SKM-1 treated with dmso at 0.1 percent for 144 hours (cell line): ENCODE measurements around the gene TMEM45B.
"Not testable (repeated sequence)": the region's sequence is repeated elsewhere in the genome, so short reads cannot be mapped to it uniquely, and the experiment has no call there.

Source experiments
- DNase-seq: peaks from one replicate; lab custom pipeline; 2025; ENCODE audit not compliant: unreplicated experiment; lab: John Stamatoyannopoulos, UW

The TMEM45B gene

DNA sequence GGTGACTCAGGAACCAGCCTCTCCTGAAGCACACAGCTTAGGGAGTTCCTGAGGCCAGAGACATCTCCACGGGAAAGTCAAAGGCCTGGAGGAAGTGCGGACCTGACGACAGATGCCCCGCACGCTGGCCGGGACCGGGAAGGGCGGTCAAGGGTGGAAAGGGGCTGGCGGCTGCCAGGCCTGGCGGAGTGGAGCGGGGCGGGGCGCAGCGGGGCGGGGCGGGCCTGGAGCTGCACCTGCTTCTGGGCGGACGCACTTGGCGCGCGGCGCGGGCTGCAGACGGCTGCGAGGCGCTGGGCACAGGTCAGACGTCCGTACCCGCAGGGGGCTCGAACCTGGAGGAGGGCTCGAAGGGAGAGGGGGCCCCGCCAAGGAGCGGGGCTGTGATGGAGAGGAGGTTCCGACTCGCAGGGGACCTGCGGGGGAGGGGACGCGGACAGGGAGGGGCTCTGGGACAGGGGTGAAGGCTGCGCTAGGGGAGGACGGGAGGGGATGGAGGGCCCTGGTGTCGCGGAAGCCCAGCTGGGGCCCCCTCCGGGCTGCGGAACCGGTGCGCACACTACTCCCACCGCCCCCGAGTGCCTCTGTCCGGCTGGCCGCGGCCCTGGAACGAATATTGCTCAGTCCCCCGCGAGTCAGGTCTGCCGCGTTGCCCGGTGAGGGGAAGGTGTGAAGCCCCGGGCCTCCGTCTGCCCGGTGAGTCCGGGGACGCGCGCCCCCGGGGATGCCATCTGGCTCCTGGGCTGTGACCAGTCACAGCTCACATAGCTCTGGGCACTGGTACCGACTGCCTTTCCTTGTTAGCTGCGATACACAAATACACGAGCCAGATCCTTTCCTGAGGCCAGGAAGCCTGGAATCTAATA lies at the start of gene TMEM45B:
TMEM45B (plus strand) TSS at position 253 of the 866 bp plus-strand sequence. CDS start 36,635 bp downstream, outside the sequence.
- no peak for DNase-seq

DNA sequence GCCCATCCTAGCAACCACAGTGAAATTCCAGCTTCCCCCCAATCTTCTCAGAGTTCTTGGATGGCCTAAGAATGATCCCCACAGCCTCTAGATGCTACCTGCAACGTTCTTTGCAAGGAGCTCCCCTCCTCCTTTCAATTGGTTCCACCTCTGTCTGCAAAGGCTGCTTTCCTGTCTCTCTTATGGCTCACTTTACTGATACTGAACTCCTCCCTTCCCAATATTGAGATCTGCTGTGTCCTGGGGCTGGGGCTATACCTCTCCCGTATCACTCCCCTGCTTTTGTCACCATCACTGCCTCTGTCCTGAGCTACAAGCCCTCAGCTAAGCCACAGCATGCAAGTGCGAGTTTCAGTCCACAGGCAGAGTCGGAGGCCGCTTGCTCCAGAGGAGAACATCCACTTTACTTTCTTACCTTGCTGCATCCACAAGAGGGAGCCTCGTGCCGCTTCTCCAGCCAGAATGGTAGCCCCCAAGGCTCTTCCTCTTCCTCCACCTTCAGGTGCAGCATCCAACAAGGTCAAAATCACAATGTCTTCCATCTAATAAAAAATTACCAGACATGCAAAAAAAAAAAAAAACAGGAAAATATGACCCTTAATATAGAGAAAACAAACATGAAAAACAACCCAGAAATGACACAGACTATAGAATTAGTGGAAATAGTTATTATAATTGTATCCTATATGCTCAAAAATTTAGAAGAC lies 48.6 kb upstream of the TMEM45B start:
- peak; percentile 51 for DNase-seq

DNA sequence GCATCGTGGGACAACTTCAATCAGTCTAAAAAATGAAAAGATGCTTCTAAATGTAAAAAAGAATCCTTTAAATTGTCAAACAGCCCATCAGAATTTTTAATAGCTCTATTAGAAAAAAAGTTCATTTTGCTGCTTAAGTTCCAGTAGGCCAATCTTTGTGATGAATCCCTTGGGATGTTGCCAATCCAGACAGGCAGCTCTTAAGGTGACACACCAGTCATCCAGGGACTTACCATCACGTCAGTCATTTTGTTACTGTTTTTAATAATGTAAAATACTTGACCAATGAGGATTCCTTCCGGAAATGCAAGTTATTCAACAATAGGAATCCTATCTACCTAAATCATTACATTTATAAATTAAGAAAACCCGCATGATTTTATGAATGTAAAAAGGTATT lies 47.8 kb upstream of the TMEM45B start:
- no peak for DNase-seq

DNA sequence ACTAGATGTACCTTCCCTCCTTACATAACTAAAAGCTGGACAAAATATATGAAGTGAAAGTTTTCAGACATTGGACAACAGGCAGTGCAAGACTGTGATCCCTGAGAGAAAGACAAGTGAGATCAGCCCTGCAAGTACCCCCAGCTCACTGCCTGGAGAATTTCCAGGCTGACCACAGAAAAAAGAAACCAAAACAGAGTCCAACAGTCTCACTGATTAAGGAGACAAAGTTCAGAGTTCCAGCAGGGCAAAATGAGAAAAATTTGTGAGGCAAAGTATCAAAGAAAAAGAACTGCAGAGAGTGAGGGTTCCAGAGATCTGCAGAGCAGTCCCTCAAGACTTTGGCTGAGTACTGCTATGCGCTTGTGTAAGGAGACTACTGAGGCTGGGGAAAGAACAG lies 47.3 kb upstream of the TMEM45B start:
- no peak for DNase-seq

DNA sequence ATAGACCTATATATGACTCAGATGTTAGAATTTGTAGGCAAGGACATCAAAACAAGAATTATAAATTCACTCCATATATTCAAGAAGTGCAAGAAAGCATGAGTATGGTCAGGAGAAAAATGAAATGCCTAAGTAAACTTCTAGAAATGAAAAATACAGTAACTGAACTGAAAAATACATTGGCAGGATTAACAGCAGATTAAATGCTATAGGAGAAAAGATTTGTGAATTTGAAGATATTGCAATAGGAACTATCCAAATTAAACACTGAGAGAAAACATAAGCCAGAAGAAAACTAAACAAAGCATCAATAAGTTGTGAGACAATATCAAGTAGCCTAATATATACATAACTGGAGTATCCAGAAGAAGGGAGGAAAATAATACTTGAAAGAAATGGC lies 46.6 kb upstream of the TMEM45B start:
- DNase-seq, result no peak

DNA sequence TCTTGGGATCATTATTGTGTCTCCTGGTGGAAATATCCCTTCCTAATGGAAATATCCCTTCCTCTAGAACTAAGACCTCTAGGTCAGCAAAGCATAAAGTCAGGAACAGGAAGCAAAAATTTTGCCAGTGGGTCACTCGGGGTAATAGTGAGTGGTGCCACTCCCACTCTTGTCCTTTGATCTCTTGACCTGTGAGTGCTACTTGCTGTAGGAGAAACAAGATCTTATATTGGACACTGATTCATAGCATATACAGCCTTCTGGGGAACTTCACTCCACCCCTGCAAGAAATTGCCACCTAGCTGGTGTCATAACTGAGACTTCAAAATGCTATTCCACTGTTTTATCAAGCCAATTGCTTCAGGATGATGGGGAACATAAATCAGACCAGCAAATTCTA lies 44.7 kb upstream of the TMEM45B start:
- no peak for DNase-seq

DNA sequence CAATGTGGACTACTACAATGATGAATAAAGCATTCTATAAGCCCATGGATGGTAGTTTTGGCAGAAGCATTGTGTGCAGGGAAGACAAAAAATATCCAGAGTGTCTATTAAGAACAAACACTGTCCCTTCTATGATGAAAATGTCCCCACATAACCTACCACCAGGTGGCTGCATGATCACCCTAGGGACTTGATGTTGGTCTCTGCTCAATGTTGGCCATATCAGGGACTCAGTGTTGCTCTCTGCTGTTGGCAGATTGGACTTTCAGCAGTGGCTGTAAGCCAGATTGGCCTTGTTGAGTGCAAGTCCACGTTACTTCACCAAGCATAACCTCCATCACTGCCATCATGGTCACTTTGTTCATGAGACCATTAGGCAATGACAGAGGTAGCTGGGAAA lies 44.2 kb upstream of the TMEM45B start:
- DNase-seq, result not testable (repeated sequence)

DNA sequence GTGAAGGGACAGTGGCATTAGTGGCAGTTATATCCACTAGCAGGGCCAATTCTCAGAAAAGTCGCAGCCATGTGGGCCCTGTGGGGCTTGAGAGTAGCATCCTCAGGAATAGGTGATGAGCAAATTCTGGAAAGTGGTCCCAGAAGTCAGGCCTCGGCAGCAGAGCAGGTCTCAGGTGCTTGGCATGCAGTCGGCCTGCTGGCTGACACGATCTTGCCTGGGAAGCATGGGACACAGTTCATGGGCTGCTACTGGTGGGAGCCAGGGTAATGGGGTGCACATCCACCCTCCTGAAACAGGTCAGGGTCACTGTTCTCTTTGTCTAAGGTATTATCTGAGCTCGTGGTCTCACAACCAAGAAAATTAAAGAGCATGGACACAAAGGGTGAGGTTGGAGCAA lies 36.8 kb upstream of the TMEM45B start:
- DNase-seq, result no peak

DNA sequence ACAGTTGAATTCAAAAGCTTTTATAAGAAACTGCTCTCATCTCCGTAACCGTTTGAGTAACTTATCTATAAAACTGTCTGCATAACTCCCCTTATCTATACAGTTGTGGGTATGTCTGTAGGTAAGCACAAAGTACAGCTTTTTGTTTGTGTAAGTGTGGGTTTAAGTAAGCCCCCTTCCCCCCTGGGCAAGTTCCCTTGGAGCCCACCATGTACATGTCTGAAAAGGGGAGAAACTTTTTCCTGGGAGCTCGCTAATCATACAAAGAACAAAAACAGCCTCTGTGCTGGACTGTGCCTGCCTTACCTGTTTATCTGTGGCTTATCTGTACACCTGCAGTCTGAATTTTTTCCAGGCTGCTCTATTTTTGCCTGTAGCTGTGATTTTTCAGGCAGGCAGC lies 36.3 kb upstream of the TMEM45B start:
- no peak for DNase-seq

DNA sequence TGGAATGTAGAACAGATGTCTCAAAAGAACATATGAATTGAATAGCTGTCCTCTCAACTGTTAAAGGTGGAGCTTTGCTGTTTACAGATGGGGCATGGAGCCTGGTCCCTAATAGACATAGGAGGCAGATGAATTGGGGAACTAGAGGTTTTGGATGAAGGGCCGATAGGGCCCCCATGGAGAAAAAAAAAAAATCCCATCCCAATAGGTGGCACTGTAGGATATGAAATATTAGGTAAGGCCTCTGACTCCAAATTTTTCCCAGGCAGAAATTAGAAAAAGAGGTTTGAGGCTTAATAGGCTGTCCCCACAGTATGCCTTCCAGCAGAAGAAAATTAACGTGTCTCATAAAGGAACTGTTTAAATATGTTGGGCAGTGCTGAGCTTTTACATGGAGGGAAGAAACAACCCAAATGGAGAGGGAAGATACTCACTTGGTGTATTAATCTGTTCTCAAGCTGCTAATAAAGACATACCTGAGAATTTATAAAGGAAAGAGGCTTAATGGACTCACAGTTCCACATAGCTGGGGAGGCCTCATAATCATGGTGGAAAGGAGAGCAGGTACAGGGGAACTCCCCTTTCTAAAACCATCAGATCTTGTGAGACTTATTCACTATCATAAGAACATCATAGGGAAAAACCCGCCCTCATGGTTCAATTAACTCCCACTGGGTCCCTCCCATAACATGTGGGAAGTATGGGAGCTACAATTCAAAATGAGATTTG lies 30.1 kb upstream of the TMEM45B start:
- DNase-seq, result no peak

DNA sequence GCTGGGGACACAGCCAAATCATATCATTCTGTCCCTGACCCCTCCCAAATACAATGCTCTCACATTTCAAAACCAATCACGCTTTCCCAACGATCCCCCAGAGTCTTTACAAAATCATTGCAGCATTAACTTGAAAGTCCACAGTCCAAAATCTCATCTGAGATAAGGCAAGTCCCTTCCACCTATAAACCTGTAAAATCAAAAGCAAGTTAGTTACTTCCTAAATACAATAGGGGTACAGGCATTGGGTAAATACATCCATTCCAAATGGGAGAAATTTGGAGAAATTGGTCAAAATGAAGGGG lies 29.6 kb upstream of the TMEM45B start:
- not testable (repeated sequence) for DNase-seq

DNA sequence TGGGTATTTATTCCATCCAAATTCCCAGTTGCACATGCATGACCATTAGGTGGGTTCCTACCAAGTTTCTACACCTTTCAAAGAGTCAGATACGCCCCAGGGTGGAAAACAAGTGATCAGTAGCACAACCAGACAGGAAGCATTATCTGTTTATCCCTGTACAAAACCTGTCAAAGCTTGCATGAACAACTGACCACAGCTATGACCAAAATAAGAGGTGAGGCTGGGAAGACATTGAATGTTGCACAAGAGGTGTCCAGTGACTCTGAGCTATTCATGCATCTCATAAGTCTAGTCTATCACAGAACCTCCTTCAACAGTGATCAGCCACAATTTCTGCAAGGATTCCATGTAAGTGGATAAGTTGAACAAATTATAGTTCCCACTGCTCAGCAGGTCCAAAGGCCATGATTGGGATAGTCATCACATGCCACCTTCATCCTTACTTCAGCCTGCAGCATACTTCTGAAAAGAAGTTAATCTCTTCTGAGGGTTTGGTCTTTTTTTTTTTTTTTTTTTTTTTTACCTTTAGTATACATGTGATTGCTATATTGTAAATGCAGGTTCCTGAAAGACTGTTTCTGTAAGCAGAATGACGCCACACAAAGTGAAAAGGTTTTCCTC lies 28.0 kb upstream of the TMEM45B start:
- no peak for DNase-seq

DNA sequence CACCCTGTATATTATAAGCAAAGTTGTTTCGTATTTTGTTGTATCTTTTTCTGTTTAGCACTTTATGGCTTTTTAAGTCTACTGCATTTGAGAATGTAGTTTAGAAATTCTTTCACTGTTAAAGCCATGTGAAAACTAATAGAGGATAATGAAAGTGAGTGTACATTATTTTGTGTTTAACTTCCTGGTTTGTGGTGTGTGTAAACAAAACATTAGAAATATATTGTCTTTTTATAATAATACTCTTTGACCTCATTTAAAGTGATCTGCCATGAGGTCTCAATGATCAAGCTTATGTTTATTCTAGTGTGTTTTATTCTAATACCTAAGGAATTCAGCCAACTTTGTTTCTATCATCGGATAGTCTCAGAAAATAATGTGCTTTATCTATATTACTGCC lies 27.4 kb upstream of the TMEM45B start:
- no peak for DNase-seq

DNA sequence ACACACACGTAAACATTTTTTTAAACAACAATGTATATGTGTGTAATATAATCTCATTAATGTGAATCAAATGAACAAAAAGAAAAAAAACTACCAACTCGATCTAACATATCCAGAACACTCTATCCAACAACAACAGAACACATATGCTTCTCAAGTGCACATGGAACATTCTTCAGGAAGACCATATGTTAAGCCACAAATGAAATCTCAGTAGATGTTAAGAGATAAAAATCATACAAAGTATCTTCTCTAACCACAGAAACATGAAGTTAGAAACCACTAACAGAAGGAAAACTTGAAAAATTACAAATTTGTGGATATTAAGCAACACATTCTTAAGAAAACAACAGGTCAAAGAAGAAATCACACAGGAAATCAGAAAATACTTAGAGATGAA lies 25.5 kb upstream of the TMEM45B start:
- no peak for DNase-seq

DNA sequence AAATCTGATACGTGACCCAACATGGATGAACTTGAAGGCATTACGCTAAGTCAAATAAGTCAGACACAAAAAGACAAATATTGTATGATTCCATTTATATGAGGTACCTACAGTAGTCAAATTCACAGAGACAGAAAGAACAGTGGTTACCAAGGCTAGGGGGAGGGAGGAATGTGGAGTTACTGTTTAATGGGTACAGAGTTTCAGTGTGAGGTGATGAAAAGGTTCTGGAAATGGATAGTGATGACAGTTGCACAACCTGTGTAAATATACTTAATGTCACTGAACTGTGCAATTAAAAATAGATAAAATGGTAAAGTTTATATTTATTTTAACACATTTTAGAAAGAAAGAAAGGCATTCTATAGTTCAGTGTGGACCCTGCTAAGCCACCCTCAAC lies 24.1 kb upstream of the TMEM45B start:
- DNase-seq, result no peak

DNA sequence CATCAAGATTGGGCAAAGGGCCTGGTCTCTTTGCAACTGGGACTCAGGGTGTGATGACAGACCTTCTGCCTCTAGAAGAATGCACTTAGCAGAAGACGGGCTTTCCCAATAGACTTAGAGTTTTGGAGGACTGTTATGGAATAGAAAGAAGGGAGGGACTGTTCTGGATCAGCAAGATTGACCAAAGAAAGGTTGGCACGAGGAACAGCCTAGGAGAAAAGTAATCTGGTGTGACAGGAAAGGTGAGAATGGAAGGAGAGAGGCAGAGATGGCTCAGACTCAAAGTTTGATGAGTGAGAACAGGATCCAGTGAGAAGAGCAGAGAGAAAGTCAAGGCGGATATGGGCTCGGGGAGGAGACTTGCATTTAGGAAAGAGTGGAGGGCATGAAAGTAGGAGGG lies 23.0 kb upstream of the TMEM45B start:
- DNase-seq, result no peak

DNA sequence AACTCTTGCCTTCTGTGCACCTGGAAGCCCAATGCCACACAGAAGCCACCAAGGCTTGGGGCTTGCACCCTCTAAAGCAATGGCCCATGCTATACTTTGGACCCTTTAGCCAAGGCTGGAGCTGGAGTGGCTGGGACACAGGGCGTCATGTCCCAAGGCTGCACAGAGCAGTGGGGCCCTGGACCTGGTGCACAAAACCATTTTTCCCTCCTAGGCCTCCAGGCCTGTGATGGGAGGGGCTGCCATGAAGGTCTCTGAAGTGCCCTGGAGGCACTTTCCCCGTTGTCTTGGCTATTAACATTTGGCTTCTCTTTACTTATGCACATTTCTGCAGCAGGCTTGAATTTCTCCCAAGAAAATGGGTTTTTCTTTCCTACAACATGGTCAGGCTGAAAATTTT lies 20.6 kb upstream of the TMEM45B start:
- no peak for DNase-seq

DNA sequence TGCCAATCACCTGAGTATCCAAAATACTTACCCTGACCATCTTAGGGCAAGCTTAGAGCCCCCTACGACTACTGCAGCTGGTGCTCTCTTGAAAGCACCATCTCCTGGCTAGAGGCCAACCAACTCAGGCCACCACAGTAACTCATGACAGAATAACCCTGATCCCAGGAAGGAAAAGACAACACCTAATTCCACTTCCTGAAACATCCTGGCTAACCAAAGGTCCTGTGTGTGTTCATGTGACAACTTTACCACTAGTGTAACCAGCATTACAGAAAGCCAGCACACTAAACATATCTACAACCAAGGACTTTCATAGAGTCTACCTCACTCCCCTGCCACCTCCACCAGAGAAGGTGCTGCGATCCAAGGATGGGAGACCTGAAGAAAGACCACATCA lies 17.4 kb upstream of the TMEM45B start:
- no peak for DNase-seq

DNA sequence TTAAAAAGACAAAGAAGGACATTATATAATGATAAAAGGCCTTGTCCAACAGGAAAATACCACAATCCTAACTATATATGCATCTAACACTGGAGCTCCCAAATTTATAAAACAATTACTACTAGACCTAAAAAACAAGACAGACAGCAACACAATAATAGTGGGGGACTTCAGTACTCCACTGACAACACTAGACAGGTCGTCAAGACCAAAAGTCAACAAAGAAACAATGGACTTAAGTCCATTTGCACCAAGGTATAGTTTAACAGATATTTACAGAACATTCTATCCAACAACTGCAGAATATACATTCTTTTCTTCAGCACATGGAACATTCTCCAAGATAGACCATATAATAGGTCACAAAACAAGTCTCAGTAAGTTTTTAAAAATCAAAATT lies 15.5 kb upstream of the TMEM45B start:
- DNase-seq, result not testable (repeated sequence)

DNA sequence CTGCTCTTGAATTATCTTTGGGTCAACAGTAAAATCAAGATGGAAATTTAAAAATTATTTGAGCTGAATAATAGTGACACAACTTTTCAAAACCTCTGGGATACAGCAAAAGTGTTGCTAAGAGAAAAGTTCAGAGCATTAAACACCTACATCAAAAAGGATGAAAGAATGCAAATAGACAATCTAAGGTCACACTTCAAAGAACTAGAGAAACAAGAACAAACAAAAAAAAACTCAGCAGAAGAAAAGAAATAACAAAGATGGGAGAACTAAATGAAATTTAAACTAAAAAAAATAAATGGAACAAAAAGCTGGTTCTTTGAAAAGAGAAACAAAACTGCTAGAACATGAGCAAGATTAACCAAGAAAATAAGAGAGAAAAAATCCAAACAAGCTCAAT lies 15.0 kb upstream of the TMEM45B start:
- DNase-seq, result no peak

DNA sequence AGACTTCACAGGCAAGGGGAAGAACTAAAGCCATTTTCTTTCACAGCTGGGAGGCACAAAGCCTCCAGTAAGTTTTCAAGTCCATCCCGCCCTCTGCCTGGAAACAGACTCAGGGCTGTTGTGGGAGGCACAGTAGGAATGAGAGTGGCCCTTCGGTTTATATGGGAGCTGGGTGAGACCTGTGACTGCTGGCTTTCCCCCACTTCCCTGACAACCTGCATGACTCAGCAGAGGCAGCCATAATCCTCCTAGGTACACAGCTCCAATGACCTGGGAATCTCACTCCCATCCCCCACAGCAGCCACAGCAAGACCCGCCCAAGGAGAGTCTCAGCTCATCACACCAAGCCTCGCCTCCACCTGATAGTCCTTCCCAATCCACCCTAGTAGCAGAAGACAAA lies 12.1 kb upstream of the TMEM45B start:
- DNase-seq, result no peak

DNA sequence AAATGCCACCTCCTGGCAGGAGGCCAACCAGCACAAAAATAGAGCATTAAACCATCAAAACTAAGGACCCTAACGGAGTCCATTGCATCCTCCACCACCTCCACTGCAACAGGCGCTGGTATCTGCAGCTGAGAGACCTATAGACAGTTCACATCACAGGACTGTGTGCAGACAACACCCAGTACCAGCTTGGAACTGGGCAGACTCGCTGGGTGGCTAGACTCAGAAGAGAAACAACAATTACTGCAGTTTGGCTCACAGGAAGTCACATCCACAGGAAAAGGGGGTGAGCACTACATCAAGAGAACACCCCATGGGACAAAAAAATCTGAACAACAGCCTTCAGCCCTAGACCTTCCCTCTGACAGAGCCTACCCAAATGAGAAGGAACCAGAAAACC lies 11.6 kb upstream of the TMEM45B start:
- no peak for DNase-seq
